DMS79 treated with DMSO at 0.1 percent for 48 hours (cell line): ENCODE measurements around the gene CCDC191.
A peak's percentile ranks its signal among the peaks of the same experiment; 100 is the strongest.

ENCODE experiments used
- DNase-seq: peaks from one replicate; lab custom pipeline; 2025; lab: John Stamatoyannopoulos, UW

Gene CCDC191, protein sequence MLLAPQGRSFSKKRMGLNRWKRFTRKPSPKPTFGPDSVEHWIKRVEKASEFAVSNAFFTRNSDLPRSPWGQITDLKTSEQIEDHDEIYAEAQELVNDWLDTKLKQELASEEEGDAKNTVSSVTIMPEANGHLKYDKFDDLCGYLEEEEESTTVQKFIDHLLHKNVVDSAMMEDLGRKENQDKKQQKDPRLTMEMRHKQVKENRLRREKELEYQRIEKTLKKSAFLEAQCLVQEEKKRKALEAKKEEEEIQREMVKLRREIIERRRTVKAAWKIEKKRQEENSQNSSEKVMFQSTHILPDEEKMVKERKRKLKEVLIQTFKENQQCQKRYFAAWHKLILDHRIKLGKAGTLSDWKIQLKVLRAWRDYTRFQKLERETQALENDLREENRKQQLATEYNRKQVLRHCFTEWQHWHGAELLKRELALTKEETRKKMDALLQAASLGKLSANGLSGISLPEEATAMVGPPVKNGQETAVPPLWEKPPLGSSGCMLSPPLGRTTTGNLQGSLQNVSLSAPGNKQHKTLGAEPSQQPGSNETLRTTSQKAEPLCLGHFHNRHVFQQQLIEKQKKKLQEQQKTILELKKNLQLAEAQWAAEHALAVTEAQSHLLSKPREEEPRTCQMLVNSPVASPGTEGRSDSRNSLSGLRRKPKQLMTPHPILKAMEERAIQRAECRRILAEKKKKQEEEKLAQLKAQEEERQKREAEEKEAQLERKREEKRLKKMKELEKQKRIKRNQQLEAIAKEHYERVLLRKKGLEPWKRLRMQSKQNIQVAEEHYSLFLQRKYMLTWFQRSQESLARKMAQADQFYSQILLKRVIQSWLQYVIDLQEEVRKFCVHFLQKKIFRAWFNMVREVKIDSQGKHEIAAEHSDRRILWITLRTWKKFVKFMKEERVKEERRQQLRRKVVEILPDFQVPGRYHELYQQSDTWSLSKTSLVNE

DNA sequence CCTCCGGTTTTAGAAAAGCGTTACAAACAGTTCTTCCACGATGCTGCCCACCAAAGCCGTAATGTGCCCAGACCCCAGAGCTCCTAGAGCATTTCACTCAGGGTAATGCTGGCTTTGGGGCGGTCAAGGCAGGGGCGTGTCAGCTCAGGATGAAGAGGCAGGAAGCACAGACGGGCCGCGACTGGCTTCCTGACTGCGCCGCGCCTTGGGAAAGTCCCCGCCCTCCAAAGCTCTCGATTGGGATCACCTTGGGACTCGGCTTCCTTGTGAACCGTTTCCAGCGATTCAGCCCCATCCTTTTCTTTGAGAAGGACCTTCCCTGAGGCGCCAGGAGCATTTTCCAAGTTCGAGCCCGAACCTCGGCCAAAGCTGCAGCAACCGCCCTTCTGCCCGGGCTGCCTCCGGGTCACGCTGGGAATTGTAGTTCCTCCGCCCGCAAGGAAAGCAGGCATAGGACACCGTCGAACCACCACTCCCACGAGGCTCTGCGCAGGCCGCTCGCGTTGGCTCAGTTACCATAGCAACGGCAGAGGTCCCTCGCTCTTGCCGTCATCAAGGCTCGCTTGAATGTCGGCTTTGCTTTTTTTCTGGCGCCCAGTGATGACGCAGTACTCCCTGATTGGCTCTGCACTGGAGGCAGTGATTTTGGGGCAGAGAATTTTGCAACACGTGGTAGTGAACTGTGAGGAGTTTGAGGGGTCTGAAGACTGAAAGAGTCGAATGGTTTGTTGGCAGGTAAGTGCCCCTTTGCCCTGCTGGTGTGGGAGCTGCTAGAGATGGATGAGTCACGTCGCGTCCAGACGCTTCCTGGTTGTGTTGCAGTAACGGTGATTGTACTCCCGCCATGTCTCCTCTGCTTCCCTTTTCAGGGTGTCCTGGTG is at the start of gene CCDC191, which contains the start of gene QTRT2:
Gene CCDC191, minus strand, starts transcription at position 397 of the 881 bp plus-strand sequence. Its CDS starts 60 bp downstream, at position 337.
Gene QTRT2, plus strand, starts transcription at position 608 of the 881 bp plus-strand sequence. CDS start 8,521 bp downstream, outside the sequence.
- DNase-seq = peak; percentile 98

DNA sequence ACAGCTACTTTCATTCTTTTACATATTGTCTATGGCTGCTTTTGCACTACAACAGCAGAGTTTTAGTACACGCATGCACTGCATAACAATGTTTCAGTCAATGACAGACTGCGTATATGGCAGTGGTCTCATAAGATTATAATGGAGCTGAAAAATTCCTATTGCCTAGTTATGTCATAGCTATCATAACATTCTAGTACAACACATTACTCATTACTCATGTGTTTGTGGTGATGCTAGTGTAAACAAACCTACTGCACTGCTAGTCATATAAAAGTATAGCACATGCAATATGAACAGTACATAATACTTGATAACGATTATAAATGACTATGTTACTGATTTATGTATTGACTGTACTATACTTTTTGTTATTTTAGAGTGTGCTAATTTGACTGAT is 48.1 kb upstream of the CCDC191 start:
- no peak for DNase-seq

DNA sequence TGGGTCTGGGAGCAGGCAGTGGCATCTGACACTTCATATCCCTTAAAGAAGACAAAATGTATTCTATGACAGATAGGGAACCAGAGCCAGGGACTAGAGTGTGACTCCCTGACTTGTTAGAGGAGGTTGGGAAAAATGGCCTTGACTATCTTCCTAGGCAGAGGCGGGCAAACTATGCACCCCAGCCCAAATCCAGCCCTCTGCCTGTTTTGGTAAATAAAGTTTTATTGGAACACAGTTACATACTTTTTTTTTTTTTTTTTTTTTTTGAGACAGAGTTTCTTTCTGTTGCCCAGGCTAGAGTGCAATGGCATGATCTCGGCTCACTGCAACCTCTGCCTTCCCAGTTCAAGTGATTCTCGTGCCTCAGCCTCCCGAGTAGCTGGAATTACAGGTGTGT is 47.5 kb upstream of the CCDC191 start:
- no peak for DNase-seq

DNA sequence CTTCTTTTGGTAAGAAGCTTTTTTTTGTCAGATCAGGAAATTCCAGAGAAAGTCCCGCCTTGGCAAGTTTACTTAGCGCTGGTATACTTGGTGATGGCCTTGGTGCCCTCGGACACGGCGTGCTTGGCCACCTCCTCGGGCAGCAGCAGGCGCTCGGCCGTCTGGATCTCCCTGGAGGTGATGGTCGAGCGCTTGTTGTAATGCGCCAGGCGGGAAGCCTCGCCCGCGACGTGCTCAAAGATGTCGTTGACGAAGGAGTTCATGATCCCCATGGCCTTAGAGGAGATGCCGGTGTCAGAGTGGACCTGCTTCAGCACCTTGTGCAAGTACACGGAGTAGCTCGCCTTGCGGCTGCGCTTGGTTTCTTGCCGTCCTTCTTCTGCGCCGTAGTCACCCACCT is 46.9 kb upstream of the CCDC191 start:
- no peak for DNase-seq

DNA sequence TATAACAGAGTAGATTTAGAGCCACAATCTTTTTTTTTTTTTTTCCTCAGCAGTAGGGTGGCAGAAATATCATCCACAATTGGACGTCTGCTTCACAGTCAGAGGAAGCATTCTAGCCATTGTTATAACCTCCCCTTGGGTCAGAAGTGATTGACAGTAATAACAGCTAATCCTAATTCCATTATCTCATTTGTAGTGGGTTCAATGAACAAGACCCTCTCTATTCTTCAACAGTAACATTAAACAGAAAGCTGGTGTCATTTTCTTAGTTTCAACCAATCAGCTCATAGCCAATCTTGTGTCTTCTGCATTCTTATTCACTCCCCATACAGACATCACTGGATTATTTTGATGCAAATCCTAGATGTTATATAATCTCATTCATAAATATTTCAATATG is 44.8 kb upstream of the CCDC191 start:
- no peak for DNase-seq

DNA sequence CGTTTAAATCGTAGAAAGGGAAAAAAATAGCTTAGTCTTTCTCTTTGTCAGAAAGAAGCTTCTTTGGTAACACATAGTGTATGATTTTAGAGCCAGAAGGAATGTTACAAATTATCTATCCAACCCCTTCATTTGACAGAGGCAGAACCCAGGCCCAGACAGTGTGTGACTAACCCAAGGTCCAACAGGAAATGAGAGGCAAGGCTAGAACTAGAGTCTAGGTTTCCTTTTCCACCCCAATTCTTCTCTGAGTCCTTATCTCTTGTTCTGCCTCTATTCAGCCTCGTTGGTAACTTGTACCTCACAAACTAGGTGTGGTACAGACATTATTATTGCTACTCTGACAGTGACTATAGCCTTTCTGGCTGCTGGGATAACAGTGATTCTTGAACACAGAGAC is 39.5 kb upstream of the CCDC191 start:
- no peak for DNase-seq

DNA sequence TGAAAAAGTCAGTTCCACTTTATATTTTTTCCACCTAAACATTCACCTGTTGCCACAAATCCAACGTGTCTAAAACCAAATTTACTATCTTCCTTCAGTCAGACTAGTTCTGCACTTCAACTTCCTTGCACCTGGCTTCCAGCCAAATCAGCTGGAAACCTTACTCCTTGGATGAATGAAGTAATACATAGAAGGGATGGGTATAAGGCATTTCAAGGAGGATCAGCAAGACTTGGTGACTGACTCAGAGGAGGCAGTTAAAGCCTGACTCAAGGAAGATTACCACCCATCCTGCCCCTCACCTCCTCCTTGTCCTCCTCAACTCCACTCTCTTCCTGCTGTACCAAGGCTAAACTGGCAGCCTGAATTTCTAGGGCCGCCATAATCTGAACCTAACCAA is 37.3 kb upstream of the CCDC191 start:
- DNase-seq = peak; percentile 55

DNA sequence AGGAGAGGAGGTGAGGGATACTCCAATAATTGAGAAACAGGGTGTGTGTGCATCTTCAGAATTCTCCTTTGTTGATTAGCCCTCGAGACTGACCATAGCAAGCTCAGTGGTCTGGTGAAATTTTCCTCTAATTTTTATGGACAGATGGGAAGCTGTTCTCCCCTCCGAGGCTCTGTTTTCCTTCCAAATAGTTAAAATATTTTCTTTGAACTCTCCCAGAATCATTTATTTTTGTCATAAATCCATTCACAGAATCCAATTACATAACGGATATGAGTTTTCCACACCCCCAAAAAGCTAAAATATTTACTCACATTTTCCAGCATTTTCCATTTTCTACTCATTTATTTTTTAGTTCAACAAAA is 36.7 kb upstream of the CCDC191 start:
- no peak for DNase-seq

DNA sequence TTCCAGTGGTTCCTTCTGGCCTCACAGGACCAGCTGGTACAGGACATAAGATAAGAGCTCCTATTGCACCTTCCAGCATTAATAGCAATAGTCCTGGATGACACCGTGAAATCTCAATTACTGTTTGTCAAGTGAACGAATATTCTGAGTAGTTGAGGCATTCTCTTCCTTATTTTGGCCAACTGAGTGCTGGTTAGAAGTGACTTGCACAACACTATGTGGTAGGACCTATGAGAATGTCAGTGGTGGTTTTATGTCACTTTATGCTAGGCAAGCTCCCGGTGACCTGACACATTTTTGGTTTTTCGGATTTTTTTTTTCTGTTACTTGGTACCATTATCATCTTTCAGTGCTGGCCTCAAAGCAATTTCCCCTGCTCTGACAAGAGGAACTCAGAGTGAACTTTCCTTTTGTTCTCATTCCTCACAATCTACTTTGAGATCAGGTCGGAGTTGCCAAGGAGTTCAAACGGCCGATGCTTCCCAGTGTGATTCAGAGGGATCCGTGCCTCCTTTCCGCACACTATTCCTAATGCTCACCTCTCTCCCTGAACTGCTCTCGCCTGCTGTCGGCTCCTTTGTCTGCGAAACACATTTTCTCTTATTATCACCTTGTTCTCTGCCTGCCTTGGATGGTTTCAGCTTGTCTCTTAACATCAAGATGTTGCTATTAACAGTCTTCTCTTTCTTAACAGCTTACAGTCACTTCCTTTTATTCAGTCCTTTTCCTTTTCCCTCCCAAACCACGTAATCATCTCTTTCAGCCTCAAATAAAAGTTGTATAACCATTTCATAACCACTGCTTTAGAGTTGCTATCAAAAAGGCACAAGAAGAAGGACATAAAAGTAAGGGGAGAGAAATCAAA is 36.1 kb upstream of the CCDC191 start:
- DNase-seq = no peak

DNA sequence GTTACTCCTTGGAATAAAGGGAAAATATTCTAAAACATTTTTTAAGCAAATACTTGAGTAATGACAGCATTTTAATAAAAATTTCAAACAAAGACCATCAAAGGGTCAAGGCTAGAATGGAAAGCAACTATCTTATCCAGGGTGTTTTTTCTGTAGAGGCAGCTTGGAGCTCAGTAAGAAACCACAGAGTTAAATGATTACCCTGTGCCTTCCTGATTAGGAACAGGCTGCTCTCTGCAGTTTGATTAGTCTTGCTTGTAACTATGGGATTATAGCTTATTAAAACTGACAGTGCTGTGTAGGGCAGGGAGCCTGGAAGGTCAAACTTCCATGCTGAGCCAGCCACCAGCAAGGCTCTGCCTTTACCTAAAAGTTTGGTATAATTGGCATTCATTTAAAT is 33.3 kb upstream of the CCDC191 start:
- no peak for DNase-seq

DNA sequence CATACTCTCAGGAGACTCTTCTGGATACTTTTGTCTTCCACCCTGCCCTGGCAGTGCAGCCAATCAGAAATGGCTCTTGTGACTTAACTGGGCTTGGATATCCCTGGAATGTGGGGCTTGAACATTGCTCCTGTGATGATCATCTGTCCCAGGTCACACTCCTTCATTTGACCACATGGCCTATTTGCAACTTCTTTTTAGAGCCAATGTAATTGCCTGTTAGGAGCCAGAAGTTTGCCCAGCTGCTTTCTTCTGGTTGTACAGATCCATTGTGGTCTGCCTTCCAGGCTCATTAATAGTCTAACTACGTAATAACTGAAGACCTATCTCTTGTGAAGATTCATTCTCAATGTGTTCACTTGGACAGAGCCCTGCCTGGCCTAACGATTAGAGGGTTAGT is 30.0 kb upstream of the CCDC191 start:
- DNase-seq = no peak

DNA sequence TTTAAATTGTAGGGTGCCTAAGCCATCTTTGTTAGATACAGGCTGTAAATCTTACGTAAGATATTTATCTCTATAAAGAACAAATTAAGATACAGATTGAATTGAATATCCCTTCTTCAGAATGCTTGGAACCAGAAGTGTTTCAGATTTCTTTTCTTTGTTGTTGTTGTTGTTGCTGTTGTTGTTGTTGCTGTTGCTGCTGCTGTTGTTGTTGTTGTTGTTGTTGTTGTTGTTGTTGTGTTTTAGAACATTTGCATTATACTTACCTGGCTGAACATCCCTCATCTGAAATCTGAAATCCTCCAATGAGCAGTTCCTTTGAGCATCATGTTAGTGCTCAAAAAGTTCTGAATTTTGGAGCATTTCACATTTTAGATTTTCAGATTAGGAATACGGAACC is 26.8 kb upstream of the CCDC191 start:
- no peak for DNase-seq

DNA sequence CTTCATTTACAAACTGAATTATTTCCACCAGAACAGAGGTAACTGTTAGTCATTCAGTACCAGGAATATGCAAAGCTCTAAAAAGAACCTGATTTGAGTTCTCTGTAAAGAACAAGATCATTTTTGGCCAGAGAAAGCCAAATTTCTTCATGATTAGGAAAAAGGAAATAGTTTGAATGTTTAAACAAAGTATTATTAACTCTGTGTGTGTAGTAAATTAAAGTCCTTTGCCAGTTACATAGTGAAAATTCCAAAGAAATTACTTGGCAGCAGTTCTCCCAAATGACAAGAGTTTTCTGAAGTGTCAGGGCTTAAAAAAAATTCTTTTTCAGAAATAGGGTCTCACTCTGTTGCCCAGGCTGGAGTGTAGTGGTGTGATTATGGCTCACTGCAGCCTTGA is 24.7 kb upstream of the CCDC191 start:
- no peak for DNase-seq

DNA sequence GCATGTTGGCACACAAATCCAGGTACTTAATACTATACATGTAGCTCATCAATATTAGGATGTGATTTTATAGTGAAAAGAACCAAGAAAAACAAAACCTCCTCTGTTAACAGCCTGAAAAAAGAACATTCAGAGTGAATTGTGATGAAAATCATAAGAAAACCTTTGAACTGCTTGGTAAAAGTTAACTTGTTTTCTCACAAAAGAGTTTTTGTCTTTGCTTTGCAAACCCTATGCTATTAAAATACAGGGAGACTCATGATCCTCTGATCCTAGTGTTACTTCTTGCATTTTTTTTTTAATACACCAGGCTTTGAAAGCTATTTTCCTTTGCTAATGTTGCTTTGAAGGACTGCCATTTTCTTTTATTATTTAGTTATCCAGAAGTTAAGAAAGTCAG is 23.9 kb upstream of the CCDC191 start:
- no peak for DNase-seq

DNA sequence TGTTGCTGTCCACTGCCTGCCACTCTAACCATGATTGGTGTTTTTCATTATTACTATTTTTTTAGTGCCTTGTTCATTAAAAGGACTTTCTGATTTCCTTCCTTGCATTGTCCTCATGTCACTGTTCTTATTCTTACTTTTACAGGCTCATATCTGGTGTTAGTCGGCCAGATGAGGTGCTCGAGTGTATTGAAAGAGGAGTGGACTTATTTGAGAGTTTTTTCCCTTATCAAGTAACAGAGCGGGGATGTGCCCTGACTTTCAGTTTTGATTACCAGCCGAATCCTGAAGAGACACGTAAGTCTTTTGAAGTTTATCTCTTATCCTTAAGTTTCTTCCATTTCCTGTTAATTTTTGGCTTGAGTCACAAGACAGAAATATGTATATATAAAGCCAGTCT is 23.4 kb upstream of the CCDC191 start:
- DNase-seq = no peak

DNA sequence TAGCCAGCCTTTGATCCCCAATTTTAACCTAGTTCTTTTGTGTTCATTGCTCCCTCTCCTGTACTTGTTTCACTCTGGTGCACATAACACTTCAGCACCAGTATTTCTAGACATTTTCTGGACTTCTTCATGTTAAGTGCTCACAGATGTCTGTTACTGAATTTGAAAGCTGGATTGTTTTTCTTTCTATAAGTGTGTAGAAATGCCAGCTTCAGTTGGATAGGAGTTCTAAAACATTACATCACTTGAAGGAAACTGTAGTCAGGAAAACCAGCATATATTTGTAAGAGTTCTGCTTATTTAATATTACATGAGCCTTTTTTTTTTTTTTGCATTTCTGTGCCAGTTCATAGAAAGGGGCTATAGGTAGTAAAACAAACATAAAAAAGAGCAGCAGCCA is 21.8 kb upstream of the CCDC191 start:
- peak; percentile 29 for DNase-seq

DNA sequence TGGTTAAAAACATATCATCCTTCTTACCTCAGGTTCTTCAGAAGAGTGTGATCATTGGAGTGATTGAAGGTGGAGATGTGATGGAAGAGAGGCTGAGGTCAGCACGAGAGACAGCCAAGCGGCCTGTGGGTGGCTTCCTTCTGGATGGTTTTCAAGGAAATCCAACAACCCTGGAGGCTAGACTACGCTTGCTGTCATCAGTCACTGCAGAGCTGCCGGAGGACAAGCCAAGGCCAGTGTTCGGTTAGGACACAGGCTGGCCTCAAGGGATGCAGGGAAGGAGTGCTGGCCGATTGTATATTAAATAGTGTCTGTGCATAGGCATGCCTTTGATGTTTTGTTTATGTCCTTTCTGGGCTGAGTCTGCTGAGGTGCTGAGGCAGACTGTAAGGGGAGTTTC is 20.4 kb upstream of the CCDC191 start:
- DNase-seq = no peak

DNA sequence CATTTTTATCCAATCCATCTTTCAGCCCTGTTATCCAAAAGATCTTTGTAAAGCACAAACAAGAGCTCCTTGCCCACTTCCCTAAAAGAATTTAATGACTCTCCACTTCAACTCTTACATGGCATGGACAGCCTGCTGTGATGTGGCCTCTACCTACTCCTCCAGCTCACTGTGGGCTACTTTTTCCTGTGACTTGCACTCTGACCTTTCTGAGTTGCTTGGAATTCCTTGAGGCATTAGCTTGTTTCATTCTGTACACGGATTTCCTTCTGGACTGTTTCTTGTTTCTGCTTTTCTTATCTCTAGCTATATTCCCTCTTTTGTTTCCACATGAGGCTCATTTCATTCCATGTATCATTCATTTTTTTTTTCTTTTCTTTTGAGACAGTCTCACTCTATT is 15.5 kb upstream of the CCDC191 start:
- DNase-seq = no peak

DNA sequence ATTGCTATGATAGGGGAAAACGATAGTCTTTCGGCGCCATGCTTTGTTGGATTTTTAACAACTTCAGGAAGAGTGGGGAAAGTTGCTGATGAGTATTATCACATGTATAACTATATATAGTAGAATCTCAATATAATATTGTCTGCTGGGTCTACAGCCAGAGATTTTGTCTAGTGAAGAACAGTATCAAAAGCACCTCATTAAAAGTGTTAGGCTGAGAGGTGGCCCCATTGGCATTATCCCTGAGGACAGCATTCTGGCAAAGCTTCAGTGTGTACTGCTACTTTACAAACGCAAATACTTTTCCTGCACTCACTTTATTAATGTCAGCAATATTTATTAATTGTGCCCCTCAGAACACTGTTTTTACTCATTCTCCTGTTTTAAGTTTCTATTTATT is 12.0 kb upstream of the CCDC191 start:
- DNase-seq = no peak

DNA sequence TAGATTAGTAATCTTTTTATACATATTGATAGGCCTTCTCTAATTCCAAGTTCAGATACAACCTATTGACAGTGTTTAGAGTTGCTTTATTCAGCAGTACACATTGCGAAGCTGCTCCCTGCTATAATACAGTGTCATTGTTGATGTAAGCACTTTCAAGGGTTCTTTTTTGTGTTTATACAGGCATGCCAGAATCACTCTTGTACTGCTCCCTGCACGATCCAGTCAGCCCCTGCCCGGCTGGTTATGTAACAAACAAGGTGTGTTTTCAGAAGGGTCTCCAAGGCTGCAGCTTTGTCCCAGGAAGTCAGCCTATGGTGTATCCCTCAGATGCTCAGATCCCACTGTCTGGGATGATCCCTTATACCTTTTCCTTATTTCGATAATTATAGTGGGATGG is 11.5 kb upstream of the CCDC191 start:
- no peak for DNase-seq
